Adipocyte (in vitro differentiated cells): ENCODE data around the gene SYTL1.
"Not testable (repeated sequence)": the region's sequence is repeated elsewhere in the genome, so short reads cannot be mapped to it uniquely, and the experiment has no call there.

Source experiments
- DNase-seq: peaks from one replicate; pipeline ENCODE4 v3.0.0-alpha.2; 2015; ENCODE audit warnings: low read depth
- H3K27me3 ChIP-seq: replicated peaks from 2 replicates; pipeline ENCODE4 v1.7.0; 2013; ENCODE audit warnings: mild to moderate bottlenecking, low read length, moderate library complexity; ENCODE audit not compliant: control insufficient read depth, insufficient read depth
- H3K36me3 ChIP-seq: 2 replicates; pipeline ENCODE4 v1.7.0; 2013; ENCODE audit warnings: low read length, mild to moderate bottlenecking, moderate library complexity; ENCODE audit not compliant: control insufficient read depth, insufficient read depth, severe bottlenecking
- H3K4me1 ChIP-seq: 2 replicates; pipeline ENCODE4 v1.7.0; 2013; ENCODE audit warnings: mild to moderate bottlenecking, low read length, moderate library complexity; ENCODE audit not compliant: control insufficient read depth, insufficient read depth
- H3K4me3 ChIP-seq: 2 replicates; pipeline ENCODE4 v1.7.0; 2013; ENCODE audit warnings: mild to moderate bottlenecking, low read length, moderate library complexity
- H3K9ac ChIP-seq: 2 replicates; pipeline ENCODE4 v1.7.0; 2013; ENCODE audit warnings: mild to moderate bottlenecking, low read length, moderate library complexity
- H3K9me3 ChIP-seq: 2 replicates; pipeline ENCODE4 v1.7.0; 2013; ENCODE audit warnings: mild to moderate bottlenecking, low read length, moderate library complexity; ENCODE audit not compliant: control insufficient read depth

The SYTL1 gene

DNA sequence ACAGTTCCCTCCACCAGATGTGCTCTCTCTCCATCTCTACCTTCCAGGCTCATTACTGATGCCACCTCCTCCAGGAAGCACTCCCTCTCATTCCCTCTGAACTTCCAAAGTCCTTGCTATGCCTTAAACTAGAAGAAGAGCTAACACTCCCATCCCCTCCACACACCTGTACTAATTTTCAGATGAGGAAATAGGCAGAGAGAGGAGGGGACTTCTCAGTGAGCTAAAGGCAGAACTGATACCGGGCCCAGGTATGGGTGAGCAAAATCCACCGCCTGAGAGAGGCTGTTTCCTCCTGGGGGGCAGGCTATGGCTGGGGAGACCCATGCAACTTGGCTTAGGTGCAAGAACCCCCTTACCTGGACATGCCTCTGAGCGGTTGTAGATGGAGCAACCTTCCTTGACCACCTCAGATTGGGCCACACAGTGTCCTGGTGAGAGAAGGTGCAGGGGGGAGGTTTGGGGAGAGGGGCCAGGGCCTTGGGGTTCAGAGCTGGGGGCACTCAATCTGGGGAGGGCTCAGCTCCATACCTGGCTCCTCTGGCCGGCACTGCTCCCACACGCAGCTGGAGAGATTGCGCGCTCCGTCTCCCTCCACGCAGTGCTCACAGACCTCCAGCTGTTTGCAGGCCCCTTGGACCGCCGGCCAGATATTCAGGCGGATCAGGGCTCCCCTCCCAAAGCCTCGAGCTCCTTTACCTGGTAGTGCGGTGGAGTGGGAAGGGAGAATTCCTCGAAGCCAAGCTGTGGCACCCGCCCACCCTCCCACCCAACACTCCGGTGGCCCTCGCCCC is 40.3 kb downstream of the SYTL1 start:
- Histone ChIP-seq H3K9ac (no peak overlapping the region), H3K4me3 (no peak overlapping the region), H3K36me3 (no peaks in the 10 kb centered on the region), H3K27me3 (peaks cover 13% of the 10 kb centered on the region), H3K4me1 (peaks cover 7% of the 10 kb centered on the region), H3K9me3 (no peaks in the 10 kb centered on the region)
- DNase-seq, result no peak

DNA sequence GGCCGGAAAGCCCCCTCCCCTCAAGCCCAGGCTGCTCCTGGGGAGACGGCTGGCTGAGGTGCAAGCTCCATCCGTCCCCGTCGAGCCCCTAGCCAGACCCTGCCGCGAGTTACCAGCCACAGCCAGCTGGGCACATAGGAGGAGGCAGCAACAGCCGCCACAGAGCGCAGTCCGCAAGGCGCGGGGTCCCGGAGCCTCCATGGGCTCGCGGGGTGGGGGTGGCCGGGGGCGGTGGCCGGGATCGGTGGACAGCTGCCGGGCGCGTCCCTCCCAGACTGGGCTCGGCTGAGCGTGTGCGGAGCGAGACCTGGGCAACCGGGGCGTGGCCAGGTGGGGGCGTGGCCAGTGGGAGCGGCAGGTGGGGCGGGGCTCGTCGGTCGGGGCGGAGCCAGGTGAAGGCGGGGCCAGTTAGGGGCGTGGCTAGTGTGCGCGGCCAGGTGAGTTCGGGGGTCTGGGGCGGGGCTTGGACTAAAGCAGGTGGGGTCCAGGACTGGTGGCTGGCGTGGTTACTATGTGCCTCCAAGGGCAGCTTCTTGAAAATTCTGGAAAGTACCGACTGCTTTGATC is 41.3 kb downstream of the SYTL1 start, which contains the start of gene CD164L2:
TSS of gene CD164L2 (minus strand) at position 295 of the 567 bp plus-strand sequence. CDS start at position 201, 94 bp downstream.
- Histone ChIP-seq H3K4me1 (peaks cover 7% of the 10 kb centered on the region), H3K4me3 (no peak within 1 kb of the TSS)

GRCh38 chr1:27383661-27384060 is 41.8 kb downstream of the SYTL1 start:
- Histone ChIP-seq H3K27me3 (peaks cover 13% of the 10 kb centered on the region), H3K36me3 (no peaks in the 10 kb centered on the region), H3K4me1 (peaks cover 7% of the 10 kb centered on the region), H3K9ac (no peak overlapping the region), H3K9me3 (no peaks in the 10 kb centered on the region), H3K4me3 (no peak overlapping the region)
- DNase-seq, result no peak

More for the DNA sequence above, 41.3 kb downstream of the SYTL1 start, which contains the start of gene CD164L2:
- Histone ChIP-seq H3K36me3 (no peaks in the 10 kb centered on the region), H3K9me3 (no peaks in the 10 kb centered on the region), H3K9ac (no peak within 1 kb of the TSS), H3K27me3 (peaks cover 13% of the 10 kb centered on the region)
- no peak for DNase-seq

- H3K4me1 ChIP-seq, H3K36me3 ChIP-seq, DNase-seq: not testable (repeated sequence)
Observed at GRCh38 chr1:27384797-27385196, 43.0 kb downstream of the SYTL1 start.

GRCh38 chr1:27388337-27389005 is 46.6 kb downstream of the SYTL1 start:
- Histone ChIP-seq H3K9me3 (no peaks in the 10 kb centered on the region), H3K27me3 (peaks cover 7% of the 10 kb centered on the region), H3K36me3 (no peaks in the 10 kb centered on the region), H3K4me3 (no peak overlapping the region), H3K9ac (no peak overlapping the region), H3K4me1 (peaks cover 11% of the 10 kb centered on the region)
- DNase-seq, result peak; percentile 72

More at GRCh38 chr1:27384797-27385196, 43.0 kb downstream of the SYTL1 start:
- peaks cover 13% of the 10 kb centered on the region for H3K27me3 ChIP-seq
- H3K9me3 ChIP-seq, H3K9ac ChIP-seq, H3K4me3 ChIP-seq: not testable (repeated sequence)

GRCh38 chr1:27391511-27392095 is 49.8 kb downstream of the SYTL1 start:
- Histone ChIP-seq H3K27me3 (no peaks in the 10 kb centered on the region), H3K4me3 (peak overlapping the region; percentile 80), H3K4me1 (peaks cover 15% of the 10 kb centered on the region), H3K9me3 (no peaks in the 10 kb centered on the region), H3K9ac (peak overlapping the region; percentile 19), H3K36me3 (no peaks in the 10 kb centered on the region)
- peak; percentile 46 for DNase-seq

- H3K4me1 ChIP-seq, result peaks cover 15% of the 10 kb centered on the region
- H3K27me3 ChIP-seq, result no peaks in the 10 kb centered on the region
- H3K4me3 ChIP-seq, result peak within 1 kb of the TSS; percentile 80
- H3K36me3 ChIP-seq, result no peaks in the 10 kb centered on the region
- peak; percentile 96 for DNase-seq
- no peaks in the 10 kb centered on the region for H3K9me3 ChIP-seq
- peak within 1 kb of the TSS; percentile 73 for H3K9ac ChIP-seq
Observed at GRCh38 chr1:27392096-27392777, 50.4 kb downstream of the SYTL1 start, which contains the start of gene GPR3. Gene GPR3, plus strand, starts transcription at chr1:27392622. Its CDS starts 1,177 bp downstream, at chr1:27393799.

GRCh38 chr1:27392778-27393635 is 51.2 kb downstream of the SYTL1 start:
- Histone ChIP-seq H3K9me3 (no peaks in the 10 kb centered on the region), H3K27me3 (no peaks in the 10 kb centered on the region), H3K9ac (peak overlapping the region; percentile 73), H3K4me3 (peak overlapping the region; percentile 80), H3K36me3 (no peaks in the 10 kb centered on the region), H3K4me1 (peaks cover 15% of the 10 kb centered on the region)
- peak; percentile 27 for DNase-seq

DNA sequence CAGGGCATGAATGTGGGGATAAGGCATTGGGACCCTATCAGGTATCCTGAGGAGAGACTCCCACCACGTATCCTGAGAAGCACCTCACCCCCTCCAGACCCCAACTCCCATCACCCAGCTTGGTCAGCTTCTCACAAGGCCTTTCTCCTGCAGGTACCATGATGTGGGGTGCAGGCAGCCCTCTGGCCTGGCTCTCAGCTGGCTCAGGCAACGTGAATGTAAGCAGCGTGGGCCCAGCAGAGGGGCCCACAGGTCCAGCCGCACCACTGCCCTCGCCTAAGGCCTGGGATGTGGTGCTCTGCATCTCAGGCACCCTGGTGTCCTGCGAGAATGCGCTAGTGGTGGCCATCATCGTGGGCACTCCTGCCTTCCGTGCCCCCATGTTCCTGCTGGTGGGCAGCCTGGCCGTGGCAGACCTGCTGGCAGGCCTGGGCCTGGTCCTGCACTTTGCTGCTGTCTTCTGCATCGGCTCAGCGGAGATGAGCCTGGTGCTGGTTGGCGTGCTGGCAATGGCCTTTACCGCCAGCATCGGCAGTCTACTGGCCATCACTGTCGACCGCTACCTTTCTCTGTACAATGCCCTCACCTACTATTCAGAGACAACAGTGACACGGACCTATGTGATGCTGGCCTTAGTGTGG is 51.9 kb downstream of the SYTL1 start:
- Histone ChIP-seq H3K27me3 (no peaks in the 10 kb centered on the region), H3K4me1 (peaks cover 15% of the 10 kb centered on the region), H3K9me3 (no peaks in the 10 kb centered on the region), H3K36me3 (no peaks in the 10 kb centered on the region), H3K4me3 (no peak overlapping the region), H3K9ac (no peak overlapping the region)
- no peak for DNase-seq

DNA sequence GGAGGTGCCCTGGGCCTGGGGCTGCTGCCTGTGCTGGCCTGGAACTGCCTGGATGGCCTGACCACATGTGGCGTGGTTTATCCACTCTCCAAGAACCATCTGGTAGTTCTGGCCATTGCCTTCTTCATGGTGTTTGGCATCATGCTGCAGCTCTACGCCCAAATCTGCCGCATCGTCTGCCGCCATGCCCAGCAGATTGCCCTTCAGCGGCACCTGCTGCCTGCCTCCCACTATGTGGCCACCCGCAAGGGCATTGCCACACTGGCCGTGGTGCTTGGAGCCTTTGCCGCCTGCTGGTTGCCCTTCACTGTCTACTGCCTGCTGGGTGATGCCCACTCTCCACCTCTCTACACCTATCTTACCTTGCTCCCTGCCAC is 52.4 kb downstream of the SYTL1 start:
- Histone ChIP-seq H3K4me1 (peaks cover 18% of the 10 kb centered on the region), H3K4me3 (no peak overlapping the region), H3K36me3 (no peaks in the 10 kb centered on the region), H3K9me3 (no peaks in the 10 kb centered on the region), H3K9ac (no peak overlapping the region), H3K27me3 (no peaks in the 10 kb centered on the region)
- DNase-seq, result no peak
